ENCODE results near the gene TFAP2A.

Gene TFAP2A

GRCh38 chr6:10391799-10392198 is 23.1 kb downstream of the TFAP2A start:
- DNase-seq (ENCODE audit: insufficient read length, low spot score) (no peak), FAIRE-seq (no peak)

GRCh38 chr6:10391299-10391630 is 23.6 kb downstream of the TFAP2A start:
- no peak for FAIRE-seq
- TF ChIP-seq CTCF (IDR thresholded peaks at IDR 0.05; ENCODE audit: insufficient read depth, missing control alignments): no peak

More at GRCh38 chr6:10391799-10392198, 23.1 kb downstream of the TFAP2A start:
- no peak for TF ChIP-seq CTCF (IDR thresholded peaks at IDR 0.05; ENCODE audit: insufficient read depth, missing control alignments)

GRCh38 chr6:10390495-10391298 is 24.2 kb downstream of the TFAP2A start:
- FAIRE-seq: no peak
- no peak for DNase-seq (ENCODE audit: insufficient read length, low spot score)
- TF ChIP-seq CTCF (IDR thresholded peaks at IDR 0.05; ENCODE audit: insufficient read depth, missing control alignments): no peak

More at GRCh38 chr6:10391299-10391630, 23.6 kb downstream of the TFAP2A start:
- DNase-seq (ENCODE audit: insufficient read length, low spot score): no peak

- DNase-seq (ENCODE audit: insufficient read length, low spot score) (no peak), FAIRE-seq (no peak)
- TF ChIP-seq CTCF (IDR thresholded peaks at IDR 0.05; ENCODE audit: insufficient read depth, missing control alignments): no peak
These were observed 25.0 kb downstream of the TFAP2A start for GRCh38 chr6:10389739-10390494.

GRCh38 chr6:10386756-10387654 is 27.9 kb downstream of the TFAP2A start:
- FAIRE-seq (no peak), DNase-seq (ENCODE audit: insufficient read length, low spot score) (no peak)
- no peak for TF ChIP-seq CTCF (IDR thresholded peaks at IDR 0.05; ENCODE audit: insufficient read depth, missing control alignments)

- no peak for TF ChIP-seq CTCF (IDR thresholded peaks at IDR 0.05; ENCODE audit: insufficient read depth, missing control alignments)
- FAIRE-seq: no peak
- DNase-seq (ENCODE audit: insufficient read length, low spot score): no peak
These were observed 28.7 kb downstream of the TFAP2A start for GRCh38 chr6:10386220-10386619.
